Large intestine (tissue), 3 donors: Measurements from ENCODE around the gene CELF4. TPM values are rescaled to one million over a fixed set of nuclear protein-coding genes. Genes with fewer than 3 reads are reported as not detected.

ENCODE experiments used
- DNase-seq, 2 donors: peaks; one replicate each; pipeline versions ENCODE4 v3.0.0 to v3.0.0-alpha.2; 2013
- H3K27ac ChIP-seq: one replicate; pipeline ENCODE4 v1.5.1; 2013; ENCODE audit warnings: low read length
- H3K27me3 ChIP-seq: 2 replicates; pipeline ENCODE4 v1.6.1; 2013; ENCODE audit warnings: low read length; ENCODE audit not compliant: control insufficient read depth, insufficient read depth
- H3K36me3 ChIP-seq: 2 replicates; pipeline ENCODE4 v1.6.1; 2013; ENCODE audit warnings: low read length; ENCODE audit not compliant: control insufficient read depth, insufficient read depth
- H3K4me1 ChIP-seq: one replicate; pipeline ENCODE4 v1.6.1; 2013; ENCODE audit warnings: low read length; ENCODE audit not compliant: control insufficient read depth, insufficient read depth
- H3K4me3 ChIP-seq: one replicate; pipeline ENCODE4 v1.5.1; 2013; ENCODE audit warnings: low read length
- H3K9me3 ChIP-seq: one replicate; pipeline ENCODE4 v1.6.1; 2013; ENCODE audit warnings: mild to moderate bottlenecking, low read depth, low read length, moderate library complexity; ENCODE audit not compliant: control insufficient read depth
- WGBS: methylation state at CpG from one replicate; pipeline ENCODE4 v1.1.5; 2013; ENCODE audit warnings: low lambda C conversion rate; ENCODE audit not compliant: insufficient coverage; 5-methylcytosine and 5-hydroxymethylcytosine counted together
- polyA plus RNA-seq: library from polyadenylated mRNA; unstranded; fragments of 120-200 nt; gene quantifications from one replicate; pipeline ENCODE4 v1.2.1, GENCODE V29; 2013

CELF4 gene
- polyA plus RNA-seq, 1 donor = 16.2 TPM

GRCh38 chr18:37261988-37262387, 303.6 kb downstream of the CELF4 start:
- Histone ChIP-seq H3K27ac (no peak overlapping the region), H3K4me1 (no peaks in the 10 kb centered on the region), H3K27me3 (peaks cover 23% of the 10 kb centered on the region), H3K9me3 (no peaks in the 10 kb centered on the region), H3K36me3 (no peaks in the 10 kb centered on the region), H3K4me3 (no peak overlapping the region)
- no CpG with 5 or more reads among the region's 8 CpGs for WGBS
- DNase-seq = no peak

- no peak for DNase-seq
- Histone ChIP-seq H3K4me1 (no peaks in the 10 kb centered on the region), H3K36me3 (no peaks in the 10 kb centered on the region), H3K4me3 (no peak overlapping the region), H3K9me3 (no peaks in the 10 kb centered on the region), H3K27ac (no peak overlapping the region), H3K27me3 (peaks cover 24% of the 10 kb centered on the region)
- WGBS = no CpG with 5 or more reads among the region's 11 CpGs
Observed at GRCh38 chr18:37261246-37261840, 304.3 kb downstream of the CELF4 start.

- H3K27ac ChIP-seq = no peak overlapping the region
- H3K4me1 ChIP-seq = no peaks in the 10 kb centered on the region
- no peaks in the 10 kb centered on the region for H3K36me3 ChIP-seq
- WGBS = no CpG with 5 or more reads among the region's 10 CpGs
- no peak overlapping the region for H3K4me3 ChIP-seq
- no peaks in the 10 kb centered on the region for H3K9me3 ChIP-seq
- peaks cover 30% of the 10 kb centered on the region for H3K27me3 ChIP-seq
- DNase-seq = no peak
Observed at GRCh38 chr18:37260367-37261093, 305.1 kb downstream of the CELF4 start.

GRCh38 chr18:37259711-37260110, 305.9 kb downstream of the CELF4 start:
- WGBS = no CpG with 5 or more reads among the region's 5 CpGs
- peaks cover 36% of the 10 kb centered on the region for H3K27me3 ChIP-seq
- no peak overlapping the region for H3K4me3 ChIP-seq

GRCh38 chr18:37258819-37259218, 306.8 kb downstream of the CELF4 start:
- H3K27ac ChIP-seq = no peak overlapping the region
- H3K27me3 ChIP-seq = peaks cover 38% of the 10 kb centered on the region
- DNase-seq = no peak
- H3K4me3 ChIP-seq = no peak overlapping the region
- no peaks in the 10 kb centered on the region for H3K36me3 ChIP-seq
- H3K9me3 ChIP-seq = no peaks in the 10 kb centered on the region
- no CpG with 5 or more reads among the region's 11 CpGs for WGBS
- peaks cover 3% of the 10 kb centered on the region for H3K4me1 ChIP-seq

More at GRCh38 chr18:37259711-37260110, 305.9 kb downstream of the CELF4 start:
- Histone ChIP-seq H3K27ac (no peak overlapping the region), H3K36me3 (no peaks in the 10 kb centered on the region), H3K9me3 (no peaks in the 10 kb centered on the region), H3K4me1 (peaks cover under 1% of the 10 kb centered on the region)
- no peak for DNase-seq

- Histone ChIP-seq H3K27ac (no peak overlapping the region), H3K4me3 (no peak overlapping the region), H3K36me3 (no peaks in the 10 kb centered on the region), H3K27me3 (peaks cover 42% of the 10 kb centered on the region), H3K4me1 (peaks cover 6% of the 10 kb centered on the region), H3K9me3 (no peaks in the 10 kb centered on the region)
- no peak for DNase-seq
- WGBS = 41% methylated on average over 3 of the region's 9 CpGs
Observed at GRCh38 chr18:37258131-37258530, 307.5 kb downstream of the CELF4 start.

GRCh38 chr18:37254973-37255372, 310.6 kb downstream of the CELF4 start:
- 72% methylated on average over 3 of the region's 12 CpGs for WGBS
- Histone ChIP-seq H3K27me3 (peaks cover 45% of the 10 kb centered on the region), H3K27ac (no peak overlapping the region), H3K9me3 (no peaks in the 10 kb centered on the region), H3K36me3 (no peaks in the 10 kb centered on the region), H3K4me3 (no peak overlapping the region), H3K4me1 (peaks cover 23% of the 10 kb centered on the region)
- DNase-seq = no peak

GRCh38 chr18:37254236-37254754, 311.3 kb downstream of the CELF4 start:
- Histone ChIP-seq H3K9me3 (no peaks in the 10 kb centered on the region), H3K27me3 (peaks cover 38% of the 10 kb centered on the region), H3K27ac (no peak overlapping the region), H3K36me3 (no peaks in the 10 kb centered on the region), H3K4me3 (peak overlapping the region; percentile 38), H3K4me1 (peaks cover 29% of the 10 kb centered on the region)
- DNase-seq = peak; percentile 59 to 80
- WGBS = no CpG with 5 or more reads among the region's 49 CpGs

GRCh38 chr18:37253394-37254235, 312.0 kb downstream of the CELF4 start:
- Histone ChIP-seq H3K36me3 (no peaks in the 10 kb centered on the region), H3K4me1 (peaks cover 29% of the 10 kb centered on the region), H3K27me3 (peaks cover 34% of the 10 kb centered on the region), H3K27ac (peak overlapping the region; percentile 13), H3K9me3 (no peaks in the 10 kb centered on the region), H3K4me3 (peak overlapping the region; percentile 59)
- no CpG with 5 or more reads among the region's 83 CpGs for WGBS
- peak; percentile 52 to 68 for DNase-seq

- peaks cover 29% of the 10 kb centered on the region for H3K27me3 ChIP-seq
Observed at GRCh38 chr18:37252854-37253393, 312.7 kb downstream of the CELF4 start.

More at GRCh38 chr18:37252854-37253393, 312.7 kb downstream of the CELF4 start:
- peak; percentile 64 to 85 for DNase-seq
- H3K4me1 ChIP-seq = peaks cover 29% of the 10 kb centered on the region
- no CpG with 5 or more reads among the region's 12 CpGs for WGBS
- H3K36me3 ChIP-seq = no peaks in the 10 kb centered on the region
- H3K9me3 ChIP-seq = no peaks in the 10 kb centered on the region
- H3K27ac ChIP-seq = peak overlapping the region; percentile 13
- peak overlapping the region; percentile 59 for H3K4me3 ChIP-seq
